ENCODE data around the gene USP24. TPM values are rescaled to one million over a fixed set of nuclear protein-coding genes. Genes with fewer than 3 reads are reported as not detected.

USP24 gene
- total and polyA plus RNA-seq, 5 donors from 2014 or later = 5.7 to 60.9 (median 6.3) TPM

DNA sequence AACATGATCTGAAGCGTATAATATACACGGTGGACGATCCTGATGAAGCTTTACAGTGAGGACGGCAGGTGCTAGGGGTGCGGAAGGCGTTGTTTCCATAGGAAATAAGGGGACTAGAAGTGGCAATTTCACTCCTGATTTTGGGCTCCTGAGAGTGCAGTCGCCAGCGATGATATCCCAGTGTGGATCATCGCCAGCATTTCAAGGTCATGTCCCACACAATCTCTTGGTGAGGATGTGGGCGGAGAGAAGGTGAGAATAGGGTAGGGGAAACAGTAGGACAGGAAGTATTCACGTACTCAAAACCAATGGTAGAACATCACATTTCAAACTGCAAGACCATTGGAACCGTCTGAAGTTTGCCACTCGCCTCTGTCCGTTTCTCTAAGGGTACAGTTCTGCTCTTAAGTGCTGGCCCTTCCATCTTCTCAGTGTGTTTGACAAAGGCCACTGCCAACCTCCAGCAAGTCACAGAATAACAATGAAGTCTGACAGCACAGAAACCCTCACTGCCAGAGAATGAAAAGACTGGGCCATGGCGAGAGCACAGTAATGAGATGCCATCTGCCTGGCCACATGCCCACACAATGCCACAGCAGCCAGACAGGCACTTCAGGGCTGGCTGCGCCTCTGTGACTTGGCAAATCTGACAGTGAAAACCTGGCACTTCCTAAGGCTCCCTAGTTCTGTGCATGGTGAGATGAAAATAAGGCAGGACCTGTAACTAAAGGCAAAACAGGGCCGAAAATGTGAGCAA, 148.0 kb downstream of the USP24 start:
- Histone ChIP-seq H3K27ac (ENCODE audit: insufficient read depth, low read length, poor library complexity, severe bottlenecking) (no peak overlapping the region), H3K27me3 (ENCODE audit: control insufficient read depth, insufficient read depth, low read length) (no peaks in the 10 kb centered on the region), H3K36me3 (ENCODE audit: control insufficient read depth, insufficient read depth, low read length) (peaks cover 57% of the 10 kb centered on the region), H3K4me1 (ENCODE audit: control insufficient read depth, insufficient read depth, low read length, poor library complexity, severe bottlenecking) (no peaks in the 10 kb centered on the region), H3K9me3 (ENCODE audit: control insufficient read depth in 2 of 2, low read length in 2 of 2) (no peaks in the 10 kb centered on the region), H3K4me3 (ENCODE audit: low read depth, low read length) (no peak overlapping the region)
- Mint-ChIP-seq H3K36me3 (peaks cover 58% of the 10 kb centered on the region), H3K27me3 (no peaks in the 10 kb centered on the region), H3K4me1 (no peaks in the 10 kb centered on the region), H3K27ac (peak overlapping the region in 2 of 3 donors; percentile 32 to 85), H3K9me3 (no peaks in the 10 kb centered on the region), H3K4me3 (no peak overlapping the region)
- DNase-seq (no peak), ATAC-seq (ENCODE audit: low read depth in 2 of 2) (no peak)

DNA sequence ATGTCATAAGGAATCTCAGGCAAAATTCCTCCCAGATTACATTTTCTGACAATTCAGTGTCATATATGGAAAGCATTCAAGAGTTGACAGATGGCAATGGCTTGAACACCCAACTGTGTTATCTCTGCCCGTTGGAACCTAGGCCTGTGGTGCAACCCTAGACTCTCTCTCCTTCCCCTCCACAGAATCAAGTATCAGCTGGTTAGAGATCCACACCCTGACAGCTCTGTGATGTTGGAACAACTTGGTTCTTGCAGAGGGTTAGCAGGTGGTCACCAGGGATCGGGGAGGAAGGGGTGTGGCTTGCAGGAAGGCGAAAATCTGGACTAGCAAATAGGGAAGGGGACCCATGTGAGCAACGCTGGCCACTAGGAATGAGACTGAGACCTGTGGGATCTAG, 149.5 kb downstream of the USP24 start:
- peaks cover 41% of the 10 kb centered on the region for H3K36me3 ChIP-seq (ENCODE audit: control insufficient read depth, insufficient read depth, low read length)
- no peaks in the 10 kb centered on the region for H3K27me3 Mint-ChIP-seq
- no peak overlapping the region for H3K27ac ChIP-seq (ENCODE audit: insufficient read depth, low read length, poor library complexity, severe bottlenecking)
- H3K4me3 ChIP-seq (ENCODE audit: low read depth, low read length) = no peak overlapping the region
- H3K4me1 ChIP-seq (ENCODE audit: control insufficient read depth, insufficient read depth, low read length, poor library complexity, severe bottlenecking) = no peaks in the 10 kb centered on the region
- DNase-seq = no peak
- no peaks in the 10 kb centered on the region for H3K27me3 ChIP-seq (ENCODE audit: control insufficient read depth, insufficient read depth, low read length)
- H3K4me1 Mint-ChIP-seq = no peaks in the 10 kb centered on the region
- ATAC-seq (ENCODE audit: low read depth in 2 of 2) = no peak
- peaks cover 45% of the 10 kb centered on the region for H3K36me3 Mint-ChIP-seq
- no peaks in the 10 kb centered on the region for H3K9me3 Mint-ChIP-seq
- no peak overlapping the region for H3K4me3 Mint-ChIP-seq
- H3K27ac Mint-ChIP-seq = no peak overlapping the region
- H3K9me3 ChIP-seq (ENCODE audit: control insufficient read depth in 2 of 2, low read length in 2 of 2) = no peaks in the 10 kb centered on the region

DNA sequence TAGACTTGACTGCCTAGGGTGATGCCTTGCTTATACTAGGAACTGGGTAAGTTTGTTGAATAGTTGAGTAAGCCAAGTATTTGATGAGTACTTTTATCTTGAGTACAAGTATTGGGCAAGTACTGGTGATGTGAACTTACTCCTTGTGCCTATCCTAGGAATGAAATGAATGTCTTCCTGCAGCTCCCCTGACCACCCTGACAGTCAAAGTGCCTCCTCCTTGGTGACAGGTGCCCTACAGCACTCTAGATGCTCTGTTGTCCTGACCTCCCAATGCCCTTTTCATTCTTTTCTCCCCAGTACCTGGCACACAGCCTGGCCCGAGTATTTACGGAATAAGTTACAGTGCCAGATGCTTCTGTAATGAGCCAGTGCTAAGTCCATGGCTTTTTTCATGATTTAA, 150.3 kb downstream of the USP24 start:
- Mint-ChIP-seq H3K36me3 (peaks cover 37% of the 10 kb centered on the region), H3K4me1 (no peaks in the 10 kb centered on the region), H3K27ac (no peak overlapping the region), H3K27me3 (no peaks in the 10 kb centered on the region), H3K9me3 (no peaks in the 10 kb centered on the region), H3K4me3 (no peak overlapping the region)
- DNase-seq = no peak
- Histone ChIP-seq H3K27me3 (ENCODE audit: control insufficient read depth, insufficient read depth, low read length) (no peaks in the 10 kb centered on the region), H3K4me1 (ENCODE audit: control insufficient read depth, insufficient read depth, low read length, poor library complexity, severe bottlenecking) (no peaks in the 10 kb centered on the region), H3K4me3 (ENCODE audit: low read depth, low read length) (no peak overlapping the region), H3K9me3 (ENCODE audit: control insufficient read depth in 2 of 2, low read length in 2 of 2) (no peaks in the 10 kb centered on the region), H3K27ac (ENCODE audit: insufficient read depth, low read length, poor library complexity, severe bottlenecking) (no peak overlapping the region), H3K36me3 (ENCODE audit: control insufficient read depth, insufficient read depth, low read length) (peaks cover 33% of the 10 kb centered on the region)
- no peak for ATAC-seq (ENCODE audit: low read depth in 2 of 2)

DNA sequence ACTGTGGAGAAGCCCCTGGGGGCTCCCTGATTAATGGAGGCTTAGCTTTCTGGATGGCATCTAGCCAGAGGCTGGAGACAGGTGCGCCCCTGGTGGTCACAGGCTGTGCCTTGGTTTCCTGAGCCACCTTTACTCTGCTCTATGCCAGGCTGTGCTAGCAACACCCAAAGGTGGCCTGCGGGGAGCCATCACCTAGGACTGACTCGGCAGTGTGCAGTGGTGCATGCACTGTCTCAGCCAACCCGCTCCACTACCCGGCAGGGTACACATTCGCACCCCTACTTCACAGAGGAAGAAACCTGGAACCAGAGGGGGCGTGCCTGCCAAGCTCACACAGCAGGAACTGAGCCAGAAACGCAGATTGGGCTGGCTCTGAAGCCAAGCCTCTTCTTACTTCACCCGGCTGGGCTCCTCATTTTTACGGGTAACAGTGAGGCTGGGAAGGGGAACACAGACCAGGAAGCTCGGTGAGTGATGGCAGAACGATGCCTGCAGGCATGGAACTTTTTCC, 151.0 kb downstream of the USP24 start:
- H3K36me3 ChIP-seq (ENCODE audit: control insufficient read depth, insufficient read depth, low read length) = peaks cover 27% of the 10 kb centered on the region
- Mint-ChIP-seq H3K4me1 (no peaks in the 10 kb centered on the region), H3K27me3 (no peaks in the 10 kb centered on the region), H3K9me3 (no peaks in the 10 kb centered on the region), H3K36me3 (peaks cover 31% of the 10 kb centered on the region), H3K4me3 (no peak overlapping the region), H3K27ac (no peak overlapping the region)
- no peak overlapping the region for H3K4me3 ChIP-seq (ENCODE audit: low read depth, low read length)
- DNase-seq (no peak), ATAC-seq (ENCODE audit: low read depth in 2 of 2) (no peak)
- no peaks in the 10 kb centered on the region for H3K9me3 ChIP-seq (ENCODE audit: control insufficient read depth in 2 of 2, low read length in 2 of 2)
- no peaks in the 10 kb centered on the region for H3K4me1 ChIP-seq (ENCODE audit: control insufficient read depth, insufficient read depth, low read length, poor library complexity, severe bottlenecking)
- no peaks in the 10 kb centered on the region for H3K27me3 ChIP-seq (ENCODE audit: control insufficient read depth, insufficient read depth, low read length)
- H3K27ac ChIP-seq (ENCODE audit: insufficient read depth, low read length, poor library complexity, severe bottlenecking) = no peak overlapping the region

DNA sequence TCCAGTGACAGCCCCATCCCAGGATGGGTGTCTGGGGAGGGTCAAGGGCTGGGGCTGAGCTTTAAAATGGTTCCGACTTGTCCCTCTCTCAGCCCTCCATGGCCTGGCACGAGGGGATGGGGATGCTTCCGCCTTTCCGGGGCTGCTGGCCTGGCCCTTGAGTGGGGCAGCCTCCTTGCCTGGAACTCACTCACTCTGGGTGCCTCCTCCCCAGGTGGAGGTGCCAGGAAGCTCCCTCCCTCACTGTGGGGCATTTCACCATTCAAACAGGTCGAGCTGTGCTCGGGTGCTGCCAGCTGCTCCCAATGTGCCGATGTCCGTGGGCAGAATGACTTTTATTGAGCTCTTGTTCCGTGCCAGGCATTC, 151.6 kb downstream of the USP24 start:
- no peak overlapping the region for H3K4me3 ChIP-seq (ENCODE audit: low read depth, low read length)
- DNase-seq = no peak
- H3K36me3 ChIP-seq (ENCODE audit: control insufficient read depth, insufficient read depth, low read length) = peaks cover 21% of the 10 kb centered on the region
- no peaks in the 10 kb centered on the region for H3K4me1 Mint-ChIP-seq
- no peaks in the 10 kb centered on the region for H3K27me3 Mint-ChIP-seq
- H3K27ac ChIP-seq (ENCODE audit: insufficient read depth, low read length, poor library complexity, severe bottlenecking) = no peak overlapping the region
- H3K4me1 ChIP-seq (ENCODE audit: control insufficient read depth, insufficient read depth, low read length, poor library complexity, severe bottlenecking) = no peaks in the 10 kb centered on the region
- ATAC-seq (ENCODE audit: low read depth in 2 of 2) = no peak
- no peaks in the 10 kb centered on the region for H3K9me3 Mint-ChIP-seq
- H3K4me3 Mint-ChIP-seq = no peak overlapping the region
- H3K9me3 ChIP-seq (ENCODE audit: control insufficient read depth in 2 of 2, low read length in 2 of 2) = no peaks in the 10 kb centered on the region
- H3K27me3 ChIP-seq (ENCODE audit: control insufficient read depth, insufficient read depth, low read length) = no peaks in the 10 kb centered on the region
- peaks cover 25% of the 10 kb centered on the region for H3K36me3 Mint-ChIP-seq
- H3K27ac Mint-ChIP-seq = no peak overlapping the region

DNA sequence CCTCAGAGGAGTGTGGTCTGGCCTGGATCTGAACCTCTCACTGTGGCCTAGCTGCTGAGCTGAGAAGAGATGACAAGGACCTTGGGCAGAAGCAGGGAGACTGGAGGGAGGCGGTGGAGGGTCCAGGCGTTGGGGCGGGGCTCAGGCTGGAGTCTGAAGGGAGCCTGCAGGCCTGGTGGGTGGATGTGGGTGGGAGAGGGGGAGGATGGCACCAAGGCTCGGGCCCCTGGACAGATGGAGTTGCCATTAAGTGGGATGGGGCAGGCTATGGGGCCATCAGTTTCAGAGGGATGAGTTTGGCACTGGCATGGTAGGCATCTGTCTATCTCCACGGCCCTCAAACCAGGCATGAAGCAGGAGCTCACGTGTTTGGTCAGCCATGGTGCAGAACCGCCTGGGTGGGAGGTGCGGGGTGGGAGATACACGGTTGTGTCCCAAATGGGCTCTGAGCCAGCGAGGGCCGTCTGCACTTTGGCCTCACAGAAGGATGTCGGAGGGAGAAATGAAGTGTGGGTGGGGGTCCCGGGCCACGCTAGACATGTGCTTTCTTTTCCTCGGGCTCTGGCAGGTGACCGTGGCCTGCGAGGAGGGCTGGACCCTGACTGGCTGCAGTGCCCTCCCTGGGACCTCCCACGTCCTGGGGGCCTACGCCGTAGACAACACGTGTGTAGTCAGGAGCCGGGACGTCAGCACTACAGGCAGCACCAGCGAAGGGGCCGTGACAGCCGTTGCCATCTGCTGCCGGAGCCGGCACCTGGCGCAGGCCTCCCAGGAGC, 152.2 kb downstream of the USP24 start:
- no peak overlapping the region for H3K27ac Mint-ChIP-seq
- H3K36me3 ChIP-seq (ENCODE audit: control insufficient read depth, insufficient read depth, low read length) = peaks cover 15% of the 10 kb centered on the region
- no peaks in the 10 kb centered on the region for H3K9me3 ChIP-seq (ENCODE audit: control insufficient read depth in 2 of 2, low read length in 2 of 2)
- no peaks in the 10 kb centered on the region for H3K9me3 Mint-ChIP-seq
- no peaks in the 10 kb centered on the region for H3K27me3 ChIP-seq (ENCODE audit: control insufficient read depth, insufficient read depth, low read length)
- H3K4me3 Mint-ChIP-seq = no peak overlapping the region
- no peaks in the 10 kb centered on the region for H3K27me3 Mint-ChIP-seq
- DNase-seq (no peak), ATAC-seq (ENCODE audit: low read depth in 2 of 2) (no peak)
- no peaks in the 10 kb centered on the region for H3K4me1 ChIP-seq (ENCODE audit: control insufficient read depth, insufficient read depth, low read length, poor library complexity, severe bottlenecking)
- no peaks in the 10 kb centered on the region for H3K4me1 Mint-ChIP-seq
- H3K36me3 Mint-ChIP-seq = peaks cover 21% of the 10 kb centered on the region
- no peak overlapping the region for H3K4me3 ChIP-seq (ENCODE audit: low read depth, low read length)
- no peak overlapping the region for H3K27ac ChIP-seq (ENCODE audit: insufficient read depth, low read length, poor library complexity, severe bottlenecking)

DNA sequence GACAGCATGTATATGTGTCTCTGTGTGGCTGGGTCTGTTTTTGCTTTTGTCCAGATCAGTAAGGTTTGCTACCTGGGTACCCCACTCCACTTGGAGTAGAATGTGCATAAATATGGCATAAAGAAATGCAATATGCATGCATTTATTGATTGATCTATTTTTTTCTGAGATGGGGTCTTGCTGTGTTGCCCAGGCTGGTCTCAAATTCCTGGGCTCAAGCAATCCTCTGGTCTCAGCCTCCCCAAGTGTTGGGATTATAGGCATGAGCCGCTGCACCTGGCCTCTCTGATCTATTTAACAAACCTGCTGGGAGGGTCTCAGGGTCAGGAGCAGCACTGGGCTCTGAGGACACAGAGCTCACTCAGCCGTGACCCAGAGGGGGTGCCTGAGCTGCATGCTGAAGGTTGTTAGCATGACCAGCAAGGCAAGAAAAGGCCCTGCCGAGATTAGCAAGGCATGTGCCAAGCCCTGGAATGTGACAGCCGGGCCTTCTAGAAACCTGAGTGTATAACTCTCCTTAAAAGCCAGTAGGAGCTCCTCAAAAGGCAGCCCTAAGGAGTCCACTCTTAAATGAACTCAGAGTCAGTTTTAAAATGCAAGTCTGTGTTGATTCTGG, 153.3 kb downstream of the USP24 start:
- ATAC-seq (ENCODE audit: low read depth in 2 of 2) (no peak), DNase-seq (no peak)
- Mint-ChIP-seq H3K4me3 (no peak overlapping the region), H3K9me3 (no peaks in the 10 kb centered on the region), H3K4me1 (no peaks in the 10 kb centered on the region), H3K27ac (peak overlapping the region in 1 of 3 donors; percentile 35), H3K36me3 (peaks cover 9% of the 10 kb centered on the region), H3K27me3 (no peaks in the 10 kb centered on the region)
- H3K27me3 ChIP-seq (ENCODE audit: control insufficient read depth, insufficient read depth, low read length) = no peaks in the 10 kb centered on the region
- H3K27ac ChIP-seq (ENCODE audit: insufficient read depth, low read length, poor library complexity, severe bottlenecking) = no peak overlapping the region
- H3K4me3 ChIP-seq (ENCODE audit: low read depth, low read length) = no peak overlapping the region
- H3K36me3 ChIP-seq (ENCODE audit: control insufficient read depth, insufficient read depth, low read length) = peaks cover 5% of the 10 kb centered on the region
- H3K9me3 ChIP-seq (ENCODE audit: control insufficient read depth in 2 of 2, low read length in 2 of 2) = no peaks in the 10 kb centered on the region
- H3K4me1 ChIP-seq (ENCODE audit: control insufficient read depth, insufficient read depth, low read length, poor library complexity, severe bottlenecking) = no peaks in the 10 kb centered on the region
